Activated B cell treated with CpG ODN at 0.5 μM for 24 hours (primary cell): ENCODE measurements around the gene VHLL. TPM values are rescaled to one million over a fixed set of nuclear protein-coding genes. Genes with fewer than 3 reads are reported as not detected.
A peak's percentile ranks its signal among the peaks of the same experiment; 100 is the strongest.

ENCODE experiments used
- ATAC-seq: fragments of 200-7000 bp; cut with Tn5 transposase; one replicate; pipeline ENCODE4 v1.10.0; 2021; ENCODE audit warnings: low read depth, mild to moderate bottlenecking, moderate library complexity
- CTCF ChIA-PET: fragments of 350-600 bp; sonication (Branson Sonifier 250); formaldehyde crosslinking; loops from one replicate; lab custom pipeline; 2021; ENCODE audit warnings: antibody characterized with exemption; lab: Charles Lee
- POLR2A ChIA-PET: fragments of 350-600 bp; sonication (Branson Sonifier 250); formaldehyde crosslinking; loops from one replicate; lab custom pipeline; 2021; ENCODE audit warnings: antibody characterized with exemption; lab: Charles Lee
- DNase-seq: peaks from one replicate; pipeline ENCODE4 v3.0.0; 2022
- H3K27ac Mint-ChIP-seq: one replicate; pipeline ENCODE4 v1.8.0; 2020; ENCODE audit warnings: mixed read lengths
- H3K27me3 Mint-ChIP-seq: one replicate; pipeline ENCODE4 v1.8.0; 2021; ENCODE audit warnings: mixed read lengths
- H3K36me3 Mint-ChIP-seq: one replicate; pipeline ENCODE4 v1.8.0; 2021; ENCODE audit warnings: low read depth, mixed read lengths
- H3K4me1 Mint-ChIP-seq: one replicate; pipeline ENCODE4 v1.8.0; 2021; ENCODE audit warnings: mixed read lengths
- H3K4me3 Mint-ChIP-seq: one replicate; pipeline ENCODE4 v1.8.0; 2020; ENCODE audit warnings: mild to moderate bottlenecking, mixed read lengths
- H3K9me3 Mint-ChIP-seq: one replicate; pipeline ENCODE4 v1.8.0; 2020; ENCODE audit warnings: mixed read lengths
- intact Hi-C: fragments of 100-400 bp; cut with micrococcal nuclease; formaldehyde crosslinking; loops from one replicate; pipeline ENCODE4 v1.15.1; 2024
- total RNA-seq: library from RNA; stranded (reverse); gene quantifications from 2 replicates; pipeline ENCODE4 v1.2.3, GENCODE V29; 2022
- TF ChIP-seq, protein P1 (sequence below): fragments of 200-600 bp; IDR thresholded peaks from one replicate; pipeline ENCODE4 v1.8.0; 2022; ENCODE audit warnings: antibody characterized with exemption, mild to moderate bottlenecking

VHLL gene
- total RNA-seq, 1 donor from 2014 or later, result not detected

DNA sequence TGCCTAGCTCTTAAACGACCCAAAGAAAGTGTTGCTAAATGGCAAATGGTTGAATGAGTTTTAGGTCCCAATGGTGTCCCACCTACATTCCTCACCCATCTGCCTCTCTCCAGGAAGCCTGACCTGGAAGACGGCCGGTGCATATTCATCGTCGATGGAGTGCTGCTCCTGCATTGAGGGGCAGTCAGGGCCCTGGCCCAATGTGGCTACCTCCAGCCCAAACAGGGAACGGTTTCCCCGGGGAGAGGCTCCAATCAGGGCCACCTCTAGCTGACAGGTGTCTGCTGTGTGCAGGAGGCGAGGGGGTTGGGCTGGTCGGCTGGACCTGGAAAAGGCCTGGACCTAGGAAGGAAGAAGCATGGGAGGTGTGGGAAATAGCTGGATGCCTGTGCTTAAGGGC lies 5.2 kb downstream of the VHLL start:
- peaks cover 7% of the 10 kb centered on the region for H3K36me3 Mint-ChIP-seq
- DNase-seq (no peak), ATAC-seq (no peak)
- TF ChIP-seq, protein P1, sequence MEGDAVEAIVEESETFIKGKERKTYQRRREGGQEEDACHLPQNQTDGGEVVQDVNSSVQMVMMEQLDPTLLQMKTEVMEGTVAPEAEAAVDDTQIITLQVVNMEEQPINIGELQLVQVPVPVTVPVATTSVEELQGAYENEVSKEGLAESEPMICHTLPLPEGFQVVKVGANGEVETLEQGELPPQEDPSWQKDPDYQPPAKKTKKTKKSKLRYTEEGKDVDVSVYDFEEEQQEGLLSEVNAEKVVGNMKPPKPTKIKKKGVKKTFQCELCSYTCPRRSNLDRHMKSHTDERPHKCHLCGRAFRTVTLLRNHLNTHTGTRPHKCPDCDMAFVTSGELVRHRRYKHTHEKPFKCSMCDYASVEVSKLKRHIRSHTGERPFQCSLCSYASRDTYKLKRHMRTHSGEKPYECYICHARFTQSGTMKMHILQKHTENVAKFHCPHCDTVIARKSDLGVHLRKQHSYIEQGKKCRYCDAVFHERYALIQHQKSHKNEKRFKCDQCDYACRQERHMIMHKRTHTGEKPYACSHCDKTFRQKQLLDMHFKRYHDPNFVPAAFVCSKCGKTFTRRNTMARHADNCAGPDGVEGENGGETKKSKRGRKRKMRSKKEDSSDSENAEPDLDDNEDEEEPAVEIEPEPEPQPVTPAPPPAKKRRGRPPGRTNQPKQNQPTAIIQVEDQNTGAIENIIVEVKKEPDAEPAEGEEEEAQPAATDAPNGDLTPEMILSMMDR, result no peak
- no peak overlapping the region for H3K4me3 Mint-ChIP-seq
- no peaks in the 10 kb centered on the region for H3K27me3 Mint-ChIP-seq
- intact Hi-C loops, result no loop called here
- no peaks in the 10 kb centered on the region for H3K9me3 Mint-ChIP-seq
- no peak overlapping the region for H3K27ac Mint-ChIP-seq
- ChIA-PET CTCF (no interaction called here), POLR2A (interaction anchor here (1.4 kb wide), 1 partner anchor 11 kb away, joined by 5 read pairs; the partner anchor contains the start of gene SMG5)
- peaks cover 21% of the 10 kb centered on the region for H3K4me1 Mint-ChIP-seq

DNA sequence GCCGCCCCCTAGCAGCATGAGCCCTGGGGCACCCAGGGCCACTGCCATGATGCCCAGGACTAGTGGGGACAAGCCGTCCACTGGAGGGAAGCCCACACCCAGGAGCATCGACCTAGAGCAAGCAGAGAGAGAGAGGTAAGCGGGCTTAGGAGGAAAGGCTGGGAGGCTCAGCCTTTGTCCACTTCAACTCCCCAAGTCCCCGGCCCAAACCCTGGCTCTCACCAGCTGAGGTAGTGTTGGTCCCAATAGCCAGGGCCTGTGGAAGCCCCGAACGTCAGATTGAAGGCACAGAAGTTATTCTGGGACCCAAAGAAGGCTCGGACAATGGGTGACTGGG lies 6.0 kb downstream of the VHLL start:
- no peak for DNase-seq
- Mint-ChIP-seq H3K4me1 (peaks cover 21% of the 10 kb centered on the region), H3K36me3 (peaks cover 11% of the 10 kb centered on the region), H3K27me3 (no peaks in the 10 kb centered on the region), H3K27ac (no peak overlapping the region), H3K4me3 (no peak overlapping the region), H3K9me3 (no peaks in the 10 kb centered on the region)
- TF ChIP-seq, protein P1, result no peak
- ChIA-PET CTCF (no interaction called here), POLR2A (interaction anchor here (1.4 kb wide), 1 partner anchor 10 kb away, joined by 5 read pairs; the partner anchor contains the start of gene SMG5)
- intact Hi-C loops, result no loop called here
- ATAC-seq, result no peak

DNA sequence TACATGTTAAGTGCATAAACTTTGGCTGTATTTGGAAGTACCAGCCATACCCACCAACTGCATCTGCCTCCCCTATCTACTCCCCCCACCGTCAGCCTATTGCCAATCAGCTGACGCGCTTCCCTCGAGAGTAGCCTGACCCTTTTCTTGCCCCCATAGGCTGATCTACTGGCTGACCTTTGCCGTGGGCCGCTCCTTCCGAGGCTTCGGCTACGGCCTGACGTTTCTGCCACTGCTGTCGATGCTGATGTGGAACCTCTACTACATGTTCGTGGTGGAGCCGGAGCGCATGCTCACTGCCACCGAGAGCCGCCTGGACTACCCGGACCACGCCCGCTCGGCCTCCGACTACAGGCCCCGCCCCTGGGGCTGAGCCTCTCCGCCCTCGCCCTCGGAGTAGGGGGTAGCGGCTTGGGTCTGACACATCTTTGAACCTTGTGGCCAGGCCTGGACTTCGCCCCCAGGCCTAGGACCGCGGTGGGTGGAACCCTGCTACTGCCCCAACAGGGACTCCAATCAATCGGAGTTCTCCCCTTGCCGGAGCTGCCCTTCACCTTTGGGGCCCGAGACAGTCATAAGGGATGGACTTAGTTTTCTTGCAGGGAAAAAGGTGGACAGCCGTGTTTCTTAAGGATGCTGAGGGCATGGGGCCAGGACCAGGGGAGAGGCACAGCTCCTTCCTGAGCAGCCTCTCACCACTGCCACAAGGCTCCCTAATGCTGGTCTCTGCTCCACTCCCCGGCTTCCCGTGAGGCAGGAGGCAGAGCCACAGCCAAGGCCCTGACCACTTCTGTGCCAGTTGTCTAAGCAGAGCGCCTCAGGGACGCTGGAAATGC lies 7.7 kb downstream of the VHLL start:
- Mint-ChIP-seq H3K4me3 (peak overlapping the region; percentile 79), H3K9me3 (no peaks in the 10 kb centered on the region), H3K27me3 (no peaks in the 10 kb centered on the region), H3K36me3 (peaks cover 11% of the 10 kb centered on the region), H3K27ac (peak overlapping the region; percentile 51), H3K4me1 (peaks cover 21% of the 10 kb centered on the region)
- ChIA-PET CTCF (no interaction called here), POLR2A (interaction anchor here (2.1 kb wide), 1 partner anchor 9 kb away, joined by 8 read pairs; the partner anchor contains the start of gene SMG5)
- peak; percentile 93 for ATAC-seq
- DNase-seq, result peak; percentile 51
- intact Hi-C loops, result loop anchor here (1.0 kb wide), 1 partner anchor 9 kb away; the partner anchor contains the start of gene SMG5
- TF ChIP-seq, protein P1, result no peak

DNA sequence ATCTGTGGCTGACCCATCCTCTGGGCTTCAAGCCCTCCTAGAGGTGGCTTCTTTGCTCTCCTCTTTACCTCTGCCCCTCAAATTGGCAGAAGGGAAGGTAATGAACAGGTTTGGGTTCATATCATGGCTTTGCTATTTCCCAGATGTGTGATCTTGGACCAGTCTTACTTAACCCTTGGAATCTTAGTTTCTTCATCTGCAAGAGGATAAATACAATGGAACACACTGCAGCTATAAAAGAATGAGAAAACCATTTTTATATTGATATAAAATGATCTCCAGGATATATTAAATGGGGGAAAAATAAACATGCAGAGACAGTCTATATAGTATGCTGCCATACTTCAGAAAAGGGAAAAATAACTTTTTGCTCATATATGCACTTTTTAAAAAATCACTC lies 9.2 kb downstream of the VHLL start:
- H3K27me3 Mint-ChIP-seq, result no peaks in the 10 kb centered on the region
- ChIA-PET POLR2A (no interaction called here), CTCF (no interaction called here)
- H3K36me3 Mint-ChIP-seq, result peaks cover 16% of the 10 kb centered on the region
- no peak for DNase-seq
- no peak for ATAC-seq
- H3K4me3 Mint-ChIP-seq, result no peak overlapping the region
- no peaks in the 10 kb centered on the region for H3K9me3 Mint-ChIP-seq
- TF ChIP-seq, protein P1, result no peak
- intact Hi-C loops, result no loop called here
- peaks cover 10% of the 10 kb centered on the region for H3K4me1 Mint-ChIP-seq
- H3K27ac Mint-ChIP-seq, result no peak overlapping the region

DNA sequence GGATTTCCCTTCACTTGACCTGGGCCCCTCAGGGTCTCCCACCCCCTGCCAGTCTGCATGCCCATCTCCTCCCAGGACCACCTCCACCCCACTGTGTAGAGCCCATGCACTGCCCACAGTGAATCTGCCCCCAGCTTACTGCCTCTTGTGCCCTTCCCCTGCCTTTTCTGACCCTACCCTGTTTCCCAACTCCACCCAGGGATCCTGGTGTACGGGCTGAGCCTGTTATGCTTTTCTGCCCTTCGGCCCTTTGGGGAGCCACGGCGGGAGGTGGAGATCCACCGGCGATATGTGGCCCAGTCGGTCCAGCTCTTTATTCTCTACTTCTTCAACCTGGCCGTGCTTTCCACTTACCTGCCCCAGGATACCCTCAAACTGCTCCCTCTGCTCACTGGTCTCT lies 13.0 kb downstream of the VHLL start:
- DNase-seq (no peak), ATAC-seq (no peak)
- ChIA-PET POLR2A (no interaction called here), CTCF (no interaction called here)
- TF ChIP-seq, protein P1, result no peak
- intact Hi-C loops, result no loop called here
- Mint-ChIP-seq H3K27ac (no peak overlapping the region), H3K4me3 (no peak overlapping the region), H3K4me1 (peaks cover 30% of the 10 kb centered on the region), H3K9me3 (no peaks in the 10 kb centered on the region), H3K27me3 (no peaks in the 10 kb centered on the region), H3K36me3 (peaks cover 22% of the 10 kb centered on the region)
